Measurements from ENCODE around the gene TSPAN9.

TSPAN9 gene

DNA sequence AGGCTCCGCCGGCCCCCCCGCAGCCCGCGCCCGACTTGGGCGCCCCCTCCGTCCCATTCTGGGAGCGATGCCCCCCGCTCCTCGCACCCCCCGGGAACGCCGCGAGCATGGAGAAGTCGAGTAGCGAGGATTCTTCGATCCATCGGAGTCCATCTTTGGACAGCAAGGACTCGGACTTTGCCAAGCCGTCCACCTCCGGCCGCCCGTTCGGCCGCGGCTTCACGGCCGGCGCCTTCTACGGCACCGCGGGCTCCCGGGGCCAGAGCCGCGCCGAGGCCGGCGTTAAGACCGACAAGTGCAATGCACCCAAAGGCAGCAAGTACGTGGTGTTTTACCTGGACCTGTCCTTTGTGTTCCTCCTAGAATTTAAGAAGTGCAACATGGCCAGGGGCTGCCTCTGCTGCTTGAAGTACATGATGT is 123.6 kb downstream of the TSPAN9 start:
- Histone ChIP-seq H3K9me3 (no peaks in the 10 kb centered on the region), H3K4me1 (no peaks in the 10 kb centered on the region; the same call in 1 of the 2 replicates), H3K27me3 (ENCODE audit: low read depth) (peaks cover 7% of the 10 kb centered on the region; the same call in 1 of the 2 replicates), H3K4me3 (peak overlapping the region; percentile 34), H3K36me3 (replicated peaks) (no peaks in the 10 kb centered on the region)
- in situ Hi-C loops (cut with MboI; ENCODE audit: low sequenced_read_pairs): no loop called here
- no peak for DNase-seq (ENCODE audit: low spot score in 2 of 2)

DNA sequence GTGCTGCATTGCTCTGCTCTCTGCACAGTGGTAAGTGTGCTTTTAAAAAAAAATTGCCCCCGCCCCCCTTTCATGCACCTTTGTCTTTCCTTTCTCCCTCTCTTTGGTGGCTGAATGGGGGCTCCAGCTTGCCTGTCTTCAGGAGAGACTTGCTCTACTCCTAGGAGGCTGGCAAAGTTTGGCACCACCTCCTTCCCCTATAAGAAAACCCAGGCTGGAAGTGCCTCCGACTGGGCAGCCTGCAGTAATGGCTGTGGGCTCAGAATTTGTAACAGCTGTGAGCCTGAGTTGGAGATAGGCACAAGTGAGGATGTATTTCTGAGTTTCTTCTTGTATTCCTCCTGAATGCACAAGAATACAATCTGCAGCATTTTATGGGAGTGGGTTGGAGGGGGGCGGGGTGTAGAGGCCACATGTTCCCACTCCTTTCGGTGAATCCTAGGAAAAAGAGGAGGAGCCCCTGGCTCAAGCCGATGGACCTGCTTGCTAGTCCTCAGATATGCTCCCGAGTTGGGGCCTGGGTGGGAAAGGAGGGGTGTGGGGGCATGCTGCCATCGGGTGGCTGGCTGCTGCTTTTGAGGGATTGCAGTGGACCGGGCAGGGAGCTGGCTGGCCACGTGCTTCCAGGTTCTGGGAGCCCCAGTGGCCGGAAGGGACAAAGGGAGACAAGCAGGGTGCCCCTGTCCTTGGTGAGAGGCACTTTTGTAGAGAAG is 124.3 kb downstream of the TSPAN9 start:
- Histone ChIP-seq H3K36me3 (replicated peaks) (no peaks in the 10 kb centered on the region), H3K4me1 (no peaks in the 10 kb centered on the region; the same call in 1 of the 2 replicates), H3K9me3 (no peaks in the 10 kb centered on the region), H3K4me3 (peak overlapping the region; percentile 34), H3K27me3 (ENCODE audit: low read depth) (peaks cover 7% of the 10 kb centered on the region; the same call in 1 of the 2 replicates)
- no peak for DNase-seq (ENCODE audit: low spot score in 2 of 2)
- in situ Hi-C loops (cut with MboI; ENCODE audit: low sequenced_read_pairs): no loop called here

DNA sequence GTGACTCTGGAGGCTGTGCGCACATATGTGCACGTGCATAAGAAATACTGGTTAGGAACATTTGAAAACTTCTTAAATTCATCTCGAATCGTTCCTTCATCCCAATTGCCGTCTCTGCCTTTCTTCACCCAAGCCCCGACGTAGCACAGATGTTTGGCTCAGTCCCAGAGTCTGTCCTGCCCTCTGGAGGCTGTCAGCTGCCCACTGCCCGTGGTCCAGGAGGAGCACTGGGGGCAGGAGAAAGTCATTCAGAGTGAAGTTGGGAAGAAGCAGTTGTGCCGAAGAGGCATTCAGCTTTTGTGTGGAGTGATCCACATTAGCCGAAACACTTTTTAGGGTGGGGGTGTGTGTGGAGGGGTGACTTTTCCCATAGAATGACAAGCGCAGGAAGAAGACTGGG is 124.9 kb downstream of the TSPAN9 start:
- in situ Hi-C loops (cut with MboI; ENCODE audit: low sequenced_read_pairs): no loop called here
- no peak for DNase-seq (ENCODE audit: low spot score in 2 of 2)
- H3K36me3 ChIP-seq (replicated peaks): no peaks in the 10 kb centered on the region
- H3K4me3 ChIP-seq: no peak overlapping the region
- H3K27me3 ChIP-seq (ENCODE audit: low read depth): peaks cover 7% of the 10 kb centered on the region; the same call in 1 of the 2 replicates
- no peaks in the 10 kb centered on the region for H3K9me3 ChIP-seq
- H3K4me1 ChIP-seq: no peaks in the 10 kb centered on the region; the same call in 1 of the 2 replicates

DNA sequence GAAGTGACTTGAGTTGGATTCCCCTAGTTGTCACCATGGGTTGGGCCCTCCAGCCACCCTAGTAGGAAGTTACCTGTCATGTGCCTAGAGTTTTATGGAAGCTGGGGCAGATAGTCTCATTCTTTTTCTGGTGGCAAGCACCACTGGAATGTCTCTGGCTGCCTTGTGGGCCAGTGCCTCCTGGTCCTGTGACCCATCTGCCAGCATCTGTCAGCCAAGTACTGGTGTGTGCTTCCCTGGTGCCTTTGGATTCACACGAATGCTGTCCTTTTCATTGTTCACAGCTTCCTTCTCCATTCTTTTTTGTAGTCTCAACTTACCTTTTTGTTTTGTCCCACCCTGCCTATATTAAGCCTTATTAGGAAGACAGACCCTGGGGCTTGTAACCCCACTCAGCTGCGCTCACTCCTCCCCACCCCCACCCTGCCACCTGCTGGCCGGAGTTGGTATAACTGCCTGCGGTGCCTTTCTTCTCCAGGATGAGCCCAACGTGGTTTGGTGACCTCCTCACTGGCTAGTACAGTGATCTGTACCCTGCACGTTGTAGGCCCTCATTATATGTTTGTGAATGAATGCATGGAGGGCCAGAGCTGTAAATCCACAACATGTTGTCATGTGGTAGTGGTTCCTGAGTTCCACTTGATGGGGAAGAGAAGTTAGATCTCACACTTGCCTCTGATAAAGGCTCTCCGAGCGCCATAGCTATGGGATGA is 125.7 kb downstream of the TSPAN9 start:
- Histone ChIP-seq H3K4me3 (no peak overlapping the region), H3K36me3 (replicated peaks) (no peaks in the 10 kb centered on the region), H3K9me3 (no peaks in the 10 kb centered on the region), H3K4me1 (no peaks in the 10 kb centered on the region; the same call in 1 of the 2 replicates), H3K27me3 (ENCODE audit: low read depth) (peaks cover 7% of the 10 kb centered on the region; the same call in 1 of the 2 replicates)
- in situ Hi-C loops (cut with MboI; ENCODE audit: low sequenced_read_pairs): no loop called here
- peak; percentile 18 to 85 for DNase-seq (ENCODE audit: low spot score in 2 of 2)

DNA sequence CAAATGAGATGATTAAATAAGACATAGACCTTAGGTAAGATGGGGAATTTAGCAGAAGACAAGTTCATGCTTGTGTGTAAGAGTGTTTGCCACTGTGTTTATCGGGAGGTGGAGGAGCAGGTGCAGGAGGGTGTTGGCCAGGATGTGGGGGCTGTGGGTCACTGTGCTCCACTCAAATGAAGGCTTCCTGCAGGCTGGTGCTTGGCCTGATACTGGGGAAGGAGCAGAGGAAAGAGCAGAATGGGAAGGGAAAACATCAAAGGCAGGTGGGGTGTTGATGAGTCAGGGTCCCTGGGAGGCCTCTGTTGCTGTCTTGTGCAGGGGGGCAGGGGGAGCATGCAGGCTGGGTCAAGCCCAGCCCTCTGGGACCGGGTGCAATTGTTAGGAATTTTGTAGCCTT is 126.5 kb downstream of the TSPAN9 start:
- Histone ChIP-seq H3K27me3 (ENCODE audit: low read depth) (peaks cover 7% of the 10 kb centered on the region; the same call in 1 of the 2 replicates), H3K9me3 (no peaks in the 10 kb centered on the region), H3K36me3 (replicated peaks) (no peaks in the 10 kb centered on the region), H3K4me1 (no peaks in the 10 kb centered on the region; the same call in 1 of the 2 replicates), H3K4me3 (no peak overlapping the region)
- no peak for DNase-seq (ENCODE audit: low spot score in 2 of 2)
- in situ Hi-C loops (cut with MboI; ENCODE audit: low sequenced_read_pairs): no loop called here

DNA sequence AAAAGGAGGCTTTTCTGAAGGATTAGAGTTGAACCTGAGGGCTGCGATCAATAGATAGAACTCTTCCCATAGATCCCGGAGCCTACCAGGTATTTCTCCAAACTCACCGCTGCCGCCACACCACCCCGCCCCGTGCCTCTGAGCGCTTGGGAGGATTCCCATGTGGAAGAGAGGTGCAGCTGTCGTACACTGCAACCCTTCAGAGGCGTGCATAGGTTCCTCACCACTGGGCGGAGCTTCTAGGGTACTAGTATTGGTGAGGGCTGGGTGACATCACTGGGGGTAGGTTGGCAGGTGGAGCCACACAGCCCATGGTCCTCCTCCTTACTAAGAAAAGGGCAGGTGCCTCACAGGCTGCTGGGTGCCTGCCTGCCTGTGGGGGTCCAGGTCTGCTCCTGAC is 127.0 kb downstream of the TSPAN9 start:
- no peaks in the 10 kb centered on the region; the same call in 1 of the 2 replicates for H3K4me1 ChIP-seq
- peaks cover 7% of the 10 kb centered on the region; the same call in 1 of the 2 replicates for H3K27me3 ChIP-seq (ENCODE audit: low read depth)
- no peak for DNase-seq (ENCODE audit: low spot score in 2 of 2)
- H3K4me3 ChIP-seq: no peak overlapping the region
- H3K9me3 ChIP-seq: no peaks in the 10 kb centered on the region
- in situ Hi-C loops (cut with MboI; ENCODE audit: low sequenced_read_pairs): no loop called here
- H3K36me3 ChIP-seq (replicated peaks): no peaks in the 10 kb centered on the region

DNA sequence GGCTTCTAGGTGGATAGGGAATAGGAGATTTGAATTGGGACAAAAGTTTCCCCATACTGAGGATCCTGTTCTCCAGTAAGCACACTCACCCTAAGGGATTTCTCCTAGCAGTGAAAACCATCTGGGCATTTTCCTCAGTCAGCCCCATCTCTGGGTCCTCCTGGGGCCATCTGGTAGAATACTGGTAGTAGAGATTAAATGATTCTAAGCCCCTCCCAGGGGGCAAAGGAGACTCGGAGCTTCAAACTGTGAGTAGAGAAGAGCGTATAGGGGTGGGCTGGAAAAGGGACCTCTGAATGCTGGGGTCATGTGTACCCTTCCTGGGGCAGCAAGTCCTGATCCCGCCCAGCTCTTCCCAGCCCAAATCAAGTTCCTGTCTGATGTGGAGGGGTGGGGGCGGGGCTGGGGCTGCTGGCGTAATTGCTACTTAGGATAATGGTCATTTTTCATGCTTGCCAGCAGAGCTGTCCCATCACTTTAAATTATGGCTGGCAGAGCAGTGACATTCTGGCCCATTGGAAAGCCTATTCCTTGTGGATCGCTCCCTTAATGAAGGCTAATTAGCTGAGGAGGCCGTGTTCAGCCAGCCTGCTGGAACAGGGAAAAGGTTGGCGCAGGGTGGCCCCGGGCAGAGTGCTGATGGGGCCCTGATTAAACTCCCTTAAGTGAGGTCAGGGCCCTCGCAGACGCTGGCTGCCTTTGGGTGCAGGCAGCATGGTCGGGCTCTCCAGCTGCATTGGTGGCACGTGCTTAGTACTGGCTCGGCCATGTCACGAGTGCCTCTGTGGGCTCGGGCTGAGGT is 127.8 kb downstream of the TSPAN9 start:
- DNase-seq (ENCODE audit: low spot score in 2 of 2): no peak
- no peaks in the 10 kb centered on the region for H3K9me3 ChIP-seq

DNA sequence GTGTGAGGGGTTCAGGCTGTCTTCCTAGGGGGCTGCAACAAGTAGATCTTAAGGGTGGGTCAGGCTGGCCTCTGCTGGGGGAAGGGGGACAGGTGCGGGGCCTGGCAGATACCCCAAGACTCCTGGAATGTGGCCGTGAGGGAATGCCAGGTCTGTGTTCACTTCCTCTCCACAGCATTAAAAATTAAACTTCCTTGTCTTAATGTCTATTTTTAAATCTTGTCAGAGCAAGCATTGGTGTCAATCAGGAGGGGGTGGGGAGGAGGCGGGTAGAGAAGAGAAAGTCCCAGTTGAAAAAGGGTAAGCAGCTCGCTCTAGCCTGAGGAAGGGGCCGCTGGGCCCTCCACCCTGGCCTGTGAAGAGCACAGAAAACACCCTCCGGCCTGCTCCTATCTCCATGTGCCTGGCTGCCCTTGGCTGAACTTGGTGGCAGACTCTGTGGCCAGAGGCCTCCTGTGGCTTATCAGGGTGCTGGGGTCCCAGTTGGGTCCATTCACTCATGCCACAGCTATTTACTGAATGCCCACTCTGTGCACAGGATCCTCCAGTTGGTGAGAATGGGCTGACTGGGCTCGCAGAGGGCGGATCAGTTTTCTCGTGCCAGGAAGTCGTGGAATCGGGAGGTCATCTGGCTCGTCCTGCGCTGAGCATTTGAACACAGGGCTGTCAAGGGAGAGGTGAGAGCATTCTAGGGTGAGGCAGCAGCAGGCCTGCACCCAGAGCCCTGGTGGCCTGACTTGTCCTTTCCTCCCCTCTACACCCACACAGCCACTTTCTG is 128.8 kb downstream of the TSPAN9 start:
- no peak for DNase-seq (ENCODE audit: low spot score in 2 of 2)
- peaks cover 4% of the 10 kb centered on the region; the same call in 1 of the 2 replicates for H3K27me3 ChIP-seq (ENCODE audit: low read depth)
- H3K9me3 ChIP-seq: no peaks in the 10 kb centered on the region
- H3K4me1 ChIP-seq: peaks cover 3% of the 10 kb centered on the region; the same call in 1 of the 2 replicates
- no peaks in the 10 kb centered on the region for H3K36me3 ChIP-seq (replicated peaks)
- no peak overlapping the region for H3K4me3 ChIP-seq
- in situ Hi-C loops (cut with MboI; ENCODE audit: low sequenced_read_pairs): no loop called here

More for the DNA sequence above, 127.8 kb downstream of the TSPAN9 start:
- in situ Hi-C loops (cut with MboI; ENCODE audit: low sequenced_read_pairs): no loop called here
- Histone ChIP-seq H3K36me3 (replicated peaks) (no peaks in the 10 kb centered on the region), H3K4me3 (no peak overlapping the region), H3K4me1 (no peaks in the 10 kb centered on the region; the same call in 1 of the 2 replicates), H3K27me3 (ENCODE audit: low read depth) (peaks cover 7% of the 10 kb centered on the region; the same call in 1 of the 2 replicates)

DNA sequence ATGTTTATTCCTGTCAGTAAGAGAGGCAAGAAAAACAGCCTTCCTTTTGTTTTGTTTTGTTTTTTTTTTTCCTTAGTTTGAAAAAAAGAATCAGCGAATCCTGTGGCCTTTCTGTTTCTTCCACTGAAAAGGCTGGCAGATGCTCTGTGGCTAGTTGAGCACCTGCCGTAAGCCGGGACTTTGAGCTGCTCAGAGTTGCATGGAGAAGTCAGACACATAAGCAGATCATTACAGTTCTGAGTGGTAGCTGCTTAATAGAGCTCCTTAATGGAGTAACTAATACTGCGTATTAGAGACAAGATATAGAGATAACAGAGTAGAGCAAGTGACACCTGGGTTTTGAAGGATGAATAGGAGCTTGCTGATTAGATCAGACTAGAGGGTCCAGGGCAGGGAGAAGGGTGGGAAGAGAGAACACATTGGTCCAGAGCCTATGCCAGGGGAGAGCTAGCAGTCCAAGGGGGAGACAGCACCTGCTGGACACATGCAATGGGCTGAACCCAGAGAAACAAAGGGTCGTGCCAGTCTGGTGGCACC is 129.4 kb downstream of the TSPAN9 start:
- H3K4me1 ChIP-seq: peaks cover 3% of the 10 kb centered on the region; the same call in 1 of the 2 replicates
- H3K4me3 ChIP-seq: no peak overlapping the region
- in situ Hi-C loops (cut with MboI; ENCODE audit: low sequenced_read_pairs): no loop called here
- no peaks in the 10 kb centered on the region for H3K27me3 ChIP-seq (ENCODE audit: low read depth)
- no peaks in the 10 kb centered on the region for H3K36me3 ChIP-seq (replicated peaks)
- no peak for DNase-seq (ENCODE audit: low spot score in 2 of 2)
- H3K9me3 ChIP-seq: no peaks in the 10 kb centered on the region

DNA sequence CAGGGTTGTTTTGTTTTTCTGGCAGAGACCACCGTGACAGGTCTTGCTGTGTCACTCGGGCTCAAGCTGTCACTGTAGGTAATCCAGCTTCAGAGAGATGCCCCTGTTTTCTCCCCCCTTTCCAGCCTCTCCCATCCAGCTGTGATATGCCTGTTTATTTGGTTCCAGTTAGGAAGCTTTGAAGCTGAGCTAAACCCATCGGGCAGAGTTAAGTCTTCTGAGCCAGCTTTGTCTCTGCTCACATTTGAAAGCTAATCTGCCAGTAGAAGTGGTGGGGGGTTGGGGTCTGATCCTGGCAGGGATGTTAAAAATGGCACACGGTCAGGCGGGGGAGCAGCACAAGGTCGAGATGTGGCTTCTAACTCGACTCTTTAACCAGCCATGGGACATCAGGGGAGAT is 130.0 kb downstream of the TSPAN9 start:
- no peak for DNase-seq (ENCODE audit: low spot score in 2 of 2)
- no peaks in the 10 kb centered on the region for H3K36me3 ChIP-seq (replicated peaks)
- H3K4me1 ChIP-seq: peaks cover 3% of the 10 kb centered on the region; the same call in 1 of the 2 replicates
- H3K4me3 ChIP-seq: no peak overlapping the region
- in situ Hi-C loops (cut with MboI; ENCODE audit: low sequenced_read_pairs): no loop called here
- H3K27me3 ChIP-seq (ENCODE audit: low read depth): no peaks in the 10 kb centered on the region
- H3K9me3 ChIP-seq: no peaks in the 10 kb centered on the region

DNA sequence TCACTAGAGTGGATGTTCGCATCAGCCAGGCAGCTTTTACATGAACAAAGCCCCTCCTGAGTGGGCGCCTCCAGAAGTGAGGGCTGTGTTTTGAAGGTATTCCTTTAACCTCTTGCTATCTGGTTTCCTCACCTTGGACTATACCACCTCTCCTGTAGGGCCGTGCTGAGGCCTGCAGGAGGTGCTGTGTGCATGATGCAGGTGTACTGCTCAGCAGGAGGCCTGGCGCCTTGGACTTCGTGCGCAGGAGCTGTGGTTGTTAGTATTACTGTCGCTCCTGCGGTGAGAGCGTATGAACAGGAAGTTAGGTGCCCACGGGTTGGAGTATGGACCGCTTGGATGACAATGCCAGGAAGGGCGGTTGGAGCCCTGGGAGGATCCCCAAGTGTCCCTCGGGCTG is 130.7 kb downstream of the TSPAN9 start:
- Histone ChIP-seq H3K36me3 (replicated peaks) (no peaks in the 10 kb centered on the region), H3K4me3 (no peak overlapping the region), H3K4me1 (peaks cover 3% of the 10 kb centered on the region; the same call in 1 of the 2 replicates), H3K9me3 (no peaks in the 10 kb centered on the region), H3K27me3 (ENCODE audit: low read depth) (no peaks in the 10 kb centered on the region)
- no peak for DNase-seq (ENCODE audit: low spot score in 2 of 2)
- in situ Hi-C loops (cut with MboI; ENCODE audit: low sequenced_read_pairs): no loop called here

DNA sequence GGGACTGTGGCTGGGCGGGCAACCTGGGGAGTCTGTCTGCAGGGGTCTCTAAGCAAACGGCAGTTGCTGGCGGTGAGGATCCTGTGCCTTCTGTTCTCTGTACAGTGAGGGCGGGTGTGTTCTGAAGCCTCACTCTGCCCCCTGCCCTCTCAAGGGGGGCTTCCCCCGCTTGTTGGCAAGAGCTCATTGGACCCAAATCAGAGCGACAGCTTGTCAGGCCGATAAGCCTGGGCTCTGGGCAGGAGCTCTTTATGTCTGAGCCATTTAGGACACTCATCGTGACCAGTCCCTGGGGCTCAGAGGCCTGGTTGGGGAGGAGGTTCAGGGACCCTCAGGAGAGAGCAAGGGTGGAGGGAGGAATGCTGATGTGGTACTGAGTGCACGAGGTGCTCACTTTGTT is 136.0 kb downstream of the TSPAN9 start:
- in situ Hi-C loops (cut with MboI; ENCODE audit: low sequenced_read_pairs): no loop called here
- Histone ChIP-seq H3K27me3 (ENCODE audit: low read depth) (no peaks in the 10 kb centered on the region), H3K36me3 (replicated peaks) (no peaks in the 10 kb centered on the region), H3K4me1 (peaks cover 3% of the 10 kb centered on the region; the same call in 1 of the 2 replicates), H3K9me3 (no peaks in the 10 kb centered on the region; the same call in 1 of the 2 replicates), H3K4me3 (no peak overlapping the region)
- DNase-seq (ENCODE audit: low spot score in 2 of 2): no peak

Measured in HAP-1 (cell line).